Upper lobe of right lung (tissue), 1 donor: Measurements from ENCODE around the gene SPATA7. TPM values are rescaled to one million over a fixed set of nuclear protein-coding genes. Genes with fewer than 3 reads are reported as not detected.

Experiments used
- ATAC-seq: fragments of 200-7000 bp; cut with Tn5 transposase; one replicate; pipeline ENCODE4 v1.9.1; 2020; ENCODE audit warnings: mild to moderate bottlenecking, moderate library complexity
- DNase-seq: peaks from one replicate; pipeline ENCODE4 v3.0.0-alpha.2; 2020
- H3K27ac ChIP-seq: fragments of 200-600 bp; one replicate; pipeline ENCODE4 v1.8.0; 2022
- H3K27me3 ChIP-seq: fragments of 200-600 bp; one replicate; pipeline ENCODE4 v1.8.0; 2022; ENCODE audit warnings: mild to moderate bottlenecking
- H3K36me3 ChIP-seq: fragments of 200-600 bp; one replicate; pipeline ENCODE4 v1.8.0; 2022
- H3K4me1 ChIP-seq: fragments of 200-600 bp; one replicate; pipeline ENCODE4 v1.8.0; 2022
- H3K4me3 ChIP-seq: fragments of 200-600 bp; one replicate; pipeline ENCODE4 v1.8.0; 2022; ENCODE audit warnings: mild to moderate bottlenecking
- H3K9me3 ChIP-seq: fragments of 200-600 bp; one replicate; pipeline ENCODE4 v1.8.0; 2022
- CTCF ChIP-seq: fragments of 200-600 bp; IDR thresholded peaks from one replicate; pipeline ENCODE4 v1.8.0; 2022; ENCODE audit warnings: antibody characterized with exemption
- intact Hi-C: fragments of 100-400 bp; cut with DNase I; formaldehyde crosslinking; loops from one replicate; pipeline ENCODE4 v1.11.0; 2022
- total RNA-seq: library from RNA; stranded (reverse); fragmentation: NEBNext Ultra II Directional; extraction: Animal tissue kit (Norgen Biotek cat#: 25700); gene quantifications from one replicate; pipeline ENCODE4 v1.2.1, GENCODE V29; 2021
- donor health status: DM: no; HTN: yes; CAD: no; lungs with severe emphysema.

The SPATA7 gene
- total RNA-seq, 1 donor from 2014 or later = 12.3 TPM

- Histone ChIP-seq H3K9me3 (no peaks in the 10 kb centered on the region), H3K4me3 (no peak overlapping the region), H3K27ac (no peak overlapping the region), H3K4me1 (no peaks in the 10 kb centered on the region), H3K36me3 (peaks cover 62% of the 10 kb centered on the region), H3K27me3 (no peaks in the 10 kb centered on the region)
- intact Hi-C loops = no loop called here
- peak; percentile 51 for ATAC-seq
- TF ChIP-seq CTCF = no peak
- no peak for DNase-seq
These were observed 82.9 kb downstream of the SPATA7 start for GRCh38 chr14:88468406-88468805.

DNA sequence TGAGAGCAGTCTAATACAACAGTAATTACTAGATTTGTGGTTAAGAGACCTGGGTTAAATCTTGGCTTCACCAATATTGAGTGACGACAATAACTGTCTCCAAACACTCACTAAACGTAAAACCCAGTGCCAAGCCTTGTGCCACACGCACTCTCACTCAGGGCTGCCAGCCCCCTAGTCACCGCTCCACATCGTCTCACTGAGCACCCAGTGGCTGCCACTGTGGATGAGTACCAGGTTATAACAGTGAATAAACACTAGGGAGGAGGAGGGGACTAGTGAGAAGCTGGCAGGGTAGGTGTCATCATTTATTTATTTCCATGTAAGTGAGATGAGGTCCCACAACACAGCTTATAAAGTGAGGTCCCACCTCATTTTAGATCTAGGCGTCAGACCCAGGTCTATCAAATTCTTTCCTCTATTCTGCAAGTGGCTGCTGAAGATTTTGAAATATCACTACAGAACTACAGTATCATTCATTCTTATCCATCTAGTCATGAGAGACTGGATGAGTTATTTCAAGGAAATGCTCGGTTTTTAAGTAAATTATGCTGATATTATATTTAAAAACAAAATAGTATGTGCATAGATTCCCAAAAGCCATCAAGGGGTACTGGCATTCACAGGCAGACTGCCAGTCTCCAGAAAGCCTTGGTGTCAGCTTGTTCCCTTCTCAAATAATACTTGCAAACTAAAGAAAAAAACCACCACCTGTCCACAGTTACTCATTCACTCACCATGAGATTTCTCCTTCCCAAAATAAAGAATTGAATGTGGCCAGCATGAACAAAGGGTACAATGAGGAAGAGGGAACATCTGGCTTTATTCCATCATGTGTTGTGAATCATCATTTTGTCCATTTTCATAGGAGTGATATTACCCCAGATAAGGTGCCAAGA is 85.3 kb downstream of the SPATA7 start:
- intact Hi-C loops = no loop called here

DNA sequence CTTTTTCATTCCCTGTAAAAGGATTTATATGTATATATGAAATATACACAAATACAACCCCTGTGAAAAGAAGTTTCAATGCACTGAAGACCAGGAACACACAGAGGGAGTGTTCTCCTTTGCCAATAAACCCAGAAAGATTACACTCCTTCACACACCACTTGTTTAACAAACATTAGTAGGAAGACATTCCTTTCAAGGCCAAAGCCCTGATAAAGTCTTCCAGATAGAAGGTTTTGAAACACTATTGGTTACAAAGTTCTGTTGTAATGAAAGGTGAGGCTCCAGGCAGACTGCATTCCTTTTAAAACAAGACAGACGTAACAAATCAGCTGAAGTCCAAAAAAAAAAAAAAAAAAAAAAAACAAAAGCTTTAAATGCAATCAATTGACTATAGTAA is 88.3 kb downstream of the SPATA7 start:
- Histone ChIP-seq H3K27ac (no peak overlapping the region), H3K4me3 (no peak overlapping the region), H3K27me3 (no peaks in the 10 kb centered on the region), H3K36me3 (peaks cover 56% of the 10 kb centered on the region), H3K4me1 (no peaks in the 10 kb centered on the region), H3K9me3 (no peaks in the 10 kb centered on the region)
- ATAC-seq = peak; percentile 74
- DNase-seq = no peak
- TF ChIP-seq CTCF = no peak
- intact Hi-C loops = no loop called here

More for the DNA sequence above, 85.3 kb downstream of the SPATA7 start:
- Histone ChIP-seq H3K4me1 (no peaks in the 10 kb centered on the region), H3K27ac (no peak overlapping the region), H3K9me3 (no peaks in the 10 kb centered on the region), H3K27me3 (no peaks in the 10 kb centered on the region), H3K4me3 (no peak overlapping the region), H3K36me3 (peaks cover 58% of the 10 kb centered on the region)
- TF ChIP-seq CTCF = no peak
- DNase-seq (no peak), ATAC-seq (peak; percentile 18)

- no peak for TF ChIP-seq CTCF
- intact Hi-C loops = no loop called here
- no peak for DNase-seq
- no peak for ATAC-seq
- Histone ChIP-seq H3K9me3 (no peaks in the 10 kb centered on the region), H3K27ac (no peak overlapping the region), H3K4me1 (no peaks in the 10 kb centered on the region), H3K4me3 (no peak overlapping the region), H3K27me3 (no peaks in the 10 kb centered on the region), H3K36me3 (peaks cover 41% of the 10 kb centered on the region)
These were observed 90.8 kb downstream of the SPATA7 start for GRCh38 chr14:88476214-88476774.

- Histone ChIP-seq H3K4me3 (no peak overlapping the region), H3K4me1 (no peaks in the 10 kb centered on the region), H3K27ac (no peak overlapping the region), H3K36me3 (peaks cover 36% of the 10 kb centered on the region), H3K9me3 (no peaks in the 10 kb centered on the region), H3K27me3 (no peaks in the 10 kb centered on the region)
- no peak for ATAC-seq
- DNase-seq = no peak
- intact Hi-C loops = no loop called here
- no peak for TF ChIP-seq CTCF
These were observed 91.4 kb downstream of the SPATA7 start for GRCh38 chr14:88476825-88477224.
